HepG2 (cell line): ENCODE measurements around the gene GPR15LG. TPM values are rescaled to one million over a fixed set of nuclear protein-coding genes. Genes with fewer than 3 reads are reported as not detected.

Experiments
- ATAC-seq: fragments of 200-7000 bp; cut with Tn5 transposase; 3 replicates; pipeline ENCODE4 v1.9.1; 2020; ENCODE audit warnings: mild to moderate bottlenecking, moderate library complexity
- BruUV-seq: library from RNA; stranded (reverse); fragments of 400-500 nt; replicated peaks from 2 replicates; lab custom pipeline; 2021; lab: Mats Ljungman, UMichigan
- CTCF ChIA-PET: fragments of 300-600 bp; formaldehyde crosslinking; extraction: SDS; loops from one replicate; lab custom pipeline; 2021; ENCODE audit warnings: low total read pairs, inconsistent platforms, low intra/inter-chr PET ratio; lab: Yijun Ruan, JAX
- POLR2A ChIA-PET: fragments of 350-600 bp; sonication (Branson Sonifier 250); formaldehyde crosslinking; loops from one replicate; lab custom pipeline; 2020; ENCODE audit warnings: antibody characterized with exemption, inconsistent platforms; lab: Yijun Ruan, JAX
- DNase-seq: peaks from one replicate; pipeline ENCODE4 v3.0.0-alpha.2; 2015; ENCODE audit warnings: low spot score
- FAIRE-seq: peaks from 3 replicates; lab custom pipeline; 2011; peaks lifted over from hg19 to GRCh38; lab: Jason Lieb, UNC
- H2AFZ ChIP-seq: one replicate; pipeline ENCODE4 v1.6.1; 2011; ENCODE audit warnings: low read length, inconsistent platforms
- H3K27ac ChIP-seq: fragments of 300-600 bp; 3 replicates; pipeline ENCODE4 v1.8.0; 2011; ENCODE audit warnings: mixed run types, mild to moderate bottlenecking, mixed read lengths, low read length, inconsistent platforms; ENCODE audit not compliant: insufficient read depth; ENCODE audit errors: extremely low read length
- H3K27me3 ChIP-seq, 2 experiments: fragments of 200-600 bp in 1 of 2; 2 replicates in 1 of 2; 3 replicates in 1 of 2; pipeline versions ENCODE4 v1.6.0 to v1.8.0; 2011; ENCODE audit warnings: low read length in 2 of 2, mild to moderate bottlenecking in 2 of 2, moderate library complexity in 2 of 2, inconsistent platforms in 1 of 2; ENCODE audit not compliant: insufficient read depth in 2 of 2, control insufficient read depth in 1 of 2
- H3K36me3 ChIP-seq, 2 experiments: fragments of 200-600 bp in 1 of 2; replicated peaks in 1 of 2; 2 replicates in 1 of 2; 3 replicates in 1 of 2; pipeline versions ENCODE4 v1.5.1 to v1.8.0; 2011; ENCODE audit warnings: low read length in 2 of 2, inconsistent platforms in 1 of 2; ENCODE audit not compliant: insufficient read depth in 2 of 2, control insufficient read depth in 1 of 2
- H3K4me1 ChIP-seq: 2 replicates; pipeline ENCODE4 v1.5.1; 2012; ENCODE audit warnings: low read length, inconsistent platforms; ENCODE audit not compliant: insufficient read depth
- H3K4me2 ChIP-seq: 2 replicates; pipeline ENCODE4 v1.6.0; 2011; ENCODE audit warnings: low read depth, low read length, inconsistent platforms
- H3K4me3 ChIP-seq, 3 experiments: fragments of 200-600 bp in 1 of 3; sonication (generic), shearing (Covaris generic) in 1 of 3; replicated peaks in 1 of 3; 2 replicates each; pipeline ENCODE4 v1.5.1; 2011 to 2016; ENCODE audit warnings: low read length in 3 of 3, inconsistent platforms in 2 of 3, low read depth in 2 of 3, mild to moderate bottlenecking in 2 of 3, control low read depth in 1 of 3, mixed read lengths in 1 of 3; ENCODE audit not compliant: insufficient read depth in 1 of 3
- H3K79me2 ChIP-seq: one replicate; pipeline ENCODE4 v1.6.1; 2011; ENCODE audit warnings: low read length, inconsistent platforms; ENCODE audit not compliant: insufficient read depth
- H3K9ac ChIP-seq: 2 replicates; pipeline ENCODE4 v1.6.0; 2011; ENCODE audit warnings: mild to moderate bottlenecking, low read depth, low read length, inconsistent platforms; ENCODE audit not compliant: insufficient read depth
- H3K9me3 ChIP-seq: 2 replicates; pipeline ENCODE4 v1.5.1; 2012; ENCODE audit warnings: mild to moderate bottlenecking, low read length
- H4K20me1 ChIP-seq: 2 replicates; pipeline ENCODE4 v1.6.0; 2011; ENCODE audit warnings: inconsistent platforms, mild to moderate bottlenecking, low read length, moderate library complexity; ENCODE audit not compliant: insufficient read depth
- AKAP8 ChIP-seq: sonication (generic); formaldehyde crosslinking; IDR thresholded peaks from 2 replicates; pipeline ENCODE4 v1.5.1; 2020; ENCODE audit warnings: mild to moderate bottlenecking, missing genetic modification reagents
- ARID3A ChIP-seq: IDR thresholded peaks from 2 replicates; pipeline ENCODE4 v1.6.1; 2012; ENCODE audit warnings: low read depth, low read length, improper control_type of control experiment
- DRAP1 ChIP-seq: IDR thresholded peaks from 2 replicates; pipeline ENCODE4 v1.6.1; 2016; ENCODE audit warnings: missing genetic modification reagents, missing compliant biosample characterization
- KDM1A ChIP-seq: IDR thresholded peaks from 2 replicates; pipeline ENCODE4 v1.6.1; 2016; ENCODE audit warnings: missing compliant biosample characterization
- PAX8 ChIP-seq: sonication (generic); formaldehyde crosslinking; IDR thresholded peaks from 2 replicates; pipeline ENCODE4 v1.8.0; 2022; ENCODE audit warnings: mild to moderate bottlenecking, missing genetic modification reagents, borderline replicate concordance
- PAXIP1 ChIP-seq: sonication (generic); formaldehyde crosslinking; conservative IDR thresholded peaks from 2 replicates; pipeline ENCODE4 v1.4.0; 2020; ENCODE audit warnings: mild to moderate bottlenecking, missing genetic modification reagents, moderate library complexity
- SOX5 ChIP-seq: IDR thresholded peaks from 2 replicates; pipeline ENCODE4 v1.6.1; 2016; ENCODE audit warnings: borderline replicate concordance
- TCF12 ChIP-seq, 2 experiments: fragments of 450-650 bp in 1 of 2; sonication (generic) in 1 of 2; formaldehyde crosslinking in 1 of 2; IDR thresholded peaks; 2 replicates each; pipeline versions ENCODE4 v1.6.1 to v1.8.0; 2017 to 2022; ENCODE audit warnings: antibody characterized with exemption in 1 of 2, mild to moderate bottlenecking in 1 of 2, missing genetic modification reagents in 1 of 2, moderate library complexity in 1 of 2
- ZFP91 ChIP-seq: sonication (generic); formaldehyde crosslinking; IDR thresholded peaks from 2 replicates; pipeline ENCODE4 v1.9.0; 2022; ENCODE audit warnings: missing genetic modification reagents, mild to moderate bottlenecking, borderline replicate concordance
- ZFX ChIP-seq: sonication (generic); formaldehyde crosslinking; IDR thresholded peaks from 2 replicates; pipeline ENCODE4 v1.4.0; 2020; ENCODE audit warnings: mild to moderate bottlenecking, low read depth, missing genetic modification reagents, moderate library complexity
- ZNF44 ChIP-seq: sonication (generic); formaldehyde crosslinking; IDR thresholded peaks from 2 replicates; pipeline ENCODE4 v1.5.1; 2020; ENCODE audit warnings: mild to moderate bottlenecking, missing genetic modification reagents
- ZNF772 ChIP-seq: sonication (generic); formaldehyde crosslinking; IDR thresholded peaks from 2 replicates; pipeline ENCODE4 v1.5.0; 2020; ENCODE audit warnings: mild to moderate bottlenecking, missing genetic modification reagents
- WGBS: methylation state at CpG from one replicate; pipeline ENCODE4 v1.1.6; 2017; ENCODE audit warnings: low lambda C conversion rate; 5-methylcytosine and 5-hydroxymethylcytosine counted together
- in situ Hi-C: cut with HindIII; loops from 2 replicates; pipeline ENCODE4 v1.10.0; 2017; ENCODE audit warnings: low pct_unique_long_range_greater_than_20kb; ENCODE audit not compliant: extremely low pct_ligation_motif_present
- intact Hi-C: fragments of 100-400 bp; cut with micrococcal nuclease; formaldehyde crosslinking; loops from one replicate; pipeline ENCODE4 v1.10.0; 2022; ENCODE audit not compliant: unreplicated experiment
- polyA plus RNA-seq, 8 experiments: library from polyadenylated mRNA; depleted of rRNA in 3 of 8; stranded (reverse) in 7 of 8; unstranded in 1 of 8; fragments of >200 nt; fragmentation: Illumina TruSeq in 4 of 8; extraction: Trizol in 4 of 8; gene quantifications; 2 replicates each; pipeline versions ENCODE4 v1.2.1 to v1.2.3, GENCODE V29; 2011 to 2016; ENCODE audit warnings: low read depth in 4 of 8, missing spikeins in 1 of 8, mixed read lengths in 1 of 8; ENCODE audit not compliant: insufficient read depth in 1 of 8
- total RNA-seq, 5 experiments: library from RNA; depleted of rRNA; stranded (reverse); fragments of >200 nt; fragmentation: Illumina TruSeq; extraction: Trizol; gene quantifications; 2 replicates each; pipeline ENCODE4 v1.2.3, GENCODE V29; 2016; ENCODE audit warnings: low read depth in 1 of 5

GPR15LG gene
- total and polyA plus RNA-seq, 2 of the 13 experiments (the other 11 are each of a cell fraction or from before 2014, with no cell fraction given) = not detected

- in situ Hi-C loops = no loop called here
- 3% methylated on average over 29 of the region's 61 CpGs for WGBS
- peak; percentile 95 for FAIRE-seq
- TF ChIP-seq ZFX (CRISPR knock-in tag) = peak; percentile 98
- 0 out of 2 replicates have a peak, but pooled peaks have one; percentile 46 for TF ChIP-seq ZNF772 (CRISPR knock-in tag)
- peak; percentile 57; the same call in 1 of the 2 replicates for TF ChIP-seq DRAP1
- TF ChIP-seq KDM1A (CRISPR knock-in tag) = no peak
- TF ChIP-seq ZFP91 (CRISPR knock-in tag) = peak; percentile 94; the same call in 1 of the 2 replicates
- TF ChIP-seq ZNF44 (CRISPR knock-in tag) = peak; percentile 92
- TF ChIP-seq AKAP8 (CRISPR knock-in tag) = 0 out of 2 replicates have a peak, but pooled peaks have one; percentile 29
- no peak for TF ChIP-seq TCF12 (IDR thresholded peaks at IDR 0.05)
- 0 out of 2 replicates have a peak, but pooled peaks have one; percentile 39 for TF ChIP-seq TCF12 (CRISPR knock-in tag; IDR thresholded peaks at IDR 0.05)
- peak; percentile 24; the same call in 1 of the 2 replicates for TF ChIP-seq SOX5 (CRISPR knock-in tag)
- peak; percentile 11; the same call in 1 of the 2 replicates for TF ChIP-seq ARID3A
- TF ChIP-seq PAXIP1 (CRISPR knock-in tag) = peak; percentile 57; the same call in 1 of the 2 replicates
- TF ChIP-seq PAX8 (CRISPR knock-in tag) = 0 out of 2 replicates have a peak, but pooled peaks have one; percentile 47
These were observed 34.2 kb upstream of the GPR15LG start, which contains the start of gene GHITM for GRCh38 chr10:84139126-84140035. GHITM (plus strand) TSS chr10:84139509; CDS start chr10:84141501, 1,992 bp downstream.

More at GRCh38 chr10:84139126-84140035, 34.2 kb upstream of the GPR15LG start, which contains the start of gene GHITM:
- peak within 1 kb of the TSS; percentile 99 for H2AFZ ChIP-seq
- no peaks in the 10 kb centered on the region for H3K9me3 ChIP-seq
- H4K20me1 ChIP-seq = no peaks in the 10 kb centered on the region
- H3K4me1 ChIP-seq = peaks cover 38% of the 10 kb centered on the region
- DNase-seq (peak; percentile 96), ATAC-seq (peak; percentile 93)
- H3K9ac ChIP-seq = peak within 1 kb of the TSS; percentile 94
- H3K27me3 ChIP-seq = no peaks in the 10 kb centered on the region; a peak in 1 of 5 replicates
- H3K79me2 ChIP-seq = peaks cover 26% of the 10 kb centered on the region
- peak within 1 kb of the TSS; percentile 77 to 96 (median 87) for H3K4me3 ChIP-seq
- peaks cover 4 to 20% of the 10 kb centered on the region in 2 experiments; a peak in 4 of 5 replicates for H3K36me3 ChIP-seq
- BruUV-seq = no TSS peak
- CTCF ChIA-PET = no interaction called here
- POLR2A ChIA-PET = interaction anchor here (0.7 to 2.0 kb wide), 8 partner anchors 9 to 401 kb away, joined by 3 to 8 read pairs (median 3); partner anchors contain the start of gene CCSER2
- peak within 1 kb of the TSS; percentile 85 for H3K27ac ChIP-seq
- intact Hi-C loops = loop anchor here (10.0 kb wide), 1 partner anchor 395 kb away; no protein-coding TSS in a partner anchor
- H3K4me2 ChIP-seq = peak within 1 kb of the TSS; percentile 86
